Esophagus muscularis mucosa (tissue), 4 donors: ENCODE data around the gene A4GNT.

Experiments used
- EP300 ChIP-seq: sonication (generic); formaldehyde crosslinking; IDR thresholded peaks from one replicate; pipeline ENCODE4 v1.6.1; 2017; ENCODE audit warnings: antibody characterized with exemption
- POLR2A ChIP-seq: fragments of 450-650 bp; IDR thresholded peaks from one replicate; pipeline ENCODE4 v1.6.1; 2017; ENCODE audit warnings: antibody characterized with exemption, moderate library complexity, mild to moderate bottlenecking, low read depth
- POLR2AphosphoS5 ChIP-seq, 2 donors: sonication (generic); formaldehyde crosslinking; IDR thresholded peaks; one replicate each; pipeline ENCODE4 v1.6.1; 2017; ENCODE audit warnings: antibody characterized with exemption in 2 of 2
- TF ChIP-seq, protein P1 (sequence below), 3 experiments: fragments of 200-600 bp in 2 of 3; fragments of 450-650 bp in 1 of 3; sonication (generic) in 2 of 3; IDR thresholded peaks; one replicate each; pipeline ENCODE4 v1.5.1; 2017 to 2019; ENCODE audit warnings: antibody characterized with exemption in 3 of 3, mild to moderate bottlenecking in 2 of 3, moderate library complexity in 1 of 3

DNA sequence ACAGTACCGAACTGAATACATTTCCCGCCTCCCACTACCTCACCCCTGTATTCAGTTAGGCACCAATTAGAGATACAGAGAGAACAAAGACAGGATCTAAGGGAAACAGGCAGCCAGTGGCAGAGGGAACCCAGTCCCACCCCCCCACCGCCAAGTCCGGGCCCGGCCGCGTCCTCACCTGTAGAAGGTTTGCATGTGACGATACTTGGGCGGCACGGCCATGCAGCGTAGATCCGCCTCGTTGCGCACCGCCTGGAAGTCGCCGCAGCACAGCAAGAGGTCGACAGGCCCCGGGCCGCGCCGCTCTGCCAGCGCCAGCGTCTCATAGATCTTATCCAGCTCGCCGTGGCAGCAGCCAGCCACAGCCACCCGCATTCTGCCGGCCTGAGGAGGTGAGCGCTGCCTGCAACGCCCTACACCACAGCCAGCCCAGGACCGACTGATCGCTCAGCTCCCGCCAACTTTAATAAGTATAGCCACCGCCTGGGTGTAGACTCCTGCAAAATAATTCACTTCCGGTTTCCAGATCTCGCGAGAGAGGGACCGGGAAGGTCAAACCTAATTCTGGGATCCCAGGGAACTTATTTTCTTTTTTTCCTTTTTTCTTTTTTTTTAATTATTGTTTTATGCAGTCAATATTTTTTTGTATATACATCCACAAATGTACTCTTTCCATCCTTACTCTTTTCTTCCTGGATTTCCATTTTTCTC is 42.4 kb upstream of the A4GNT start, which contains the start of gene DBR1:
- TF ChIP-seq, protein P1, sequence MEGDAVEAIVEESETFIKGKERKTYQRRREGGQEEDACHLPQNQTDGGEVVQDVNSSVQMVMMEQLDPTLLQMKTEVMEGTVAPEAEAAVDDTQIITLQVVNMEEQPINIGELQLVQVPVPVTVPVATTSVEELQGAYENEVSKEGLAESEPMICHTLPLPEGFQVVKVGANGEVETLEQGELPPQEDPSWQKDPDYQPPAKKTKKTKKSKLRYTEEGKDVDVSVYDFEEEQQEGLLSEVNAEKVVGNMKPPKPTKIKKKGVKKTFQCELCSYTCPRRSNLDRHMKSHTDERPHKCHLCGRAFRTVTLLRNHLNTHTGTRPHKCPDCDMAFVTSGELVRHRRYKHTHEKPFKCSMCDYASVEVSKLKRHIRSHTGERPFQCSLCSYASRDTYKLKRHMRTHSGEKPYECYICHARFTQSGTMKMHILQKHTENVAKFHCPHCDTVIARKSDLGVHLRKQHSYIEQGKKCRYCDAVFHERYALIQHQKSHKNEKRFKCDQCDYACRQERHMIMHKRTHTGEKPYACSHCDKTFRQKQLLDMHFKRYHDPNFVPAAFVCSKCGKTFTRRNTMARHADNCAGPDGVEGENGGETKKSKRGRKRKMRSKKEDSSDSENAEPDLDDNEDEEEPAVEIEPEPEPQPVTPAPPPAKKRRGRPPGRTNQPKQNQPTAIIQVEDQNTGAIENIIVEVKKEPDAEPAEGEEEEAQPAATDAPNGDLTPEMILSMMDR (IDR thresholded peaks at IDR 0.05): no peak
- no peak for TF ChIP-seq EP300
- TF ChIP-seq POLR2A: no peak
- TF ChIP-seq POLR2AphosphoS5 (IDR thresholded peaks at IDR 0.05): peak; percentile 76 to 80
